HG02588 (cell line): Measurements from ENCODE around the gene ENO3.

ENCODE experiments used
- ATAC-seq: cut with Tn5 transposase; IDR thresholded peaks from one replicate; pipeline ENCODE4 v1.9.1; 2021; ENCODE audit warnings: mild to moderate bottlenecking, moderate library complexity; ENCODE audit not compliant: unreplicated experiment

The ENO3 gene

GRCh38 chr17:4949321-4950074 is 1.4 kb upstream of the ENO3 start:
- ATAC-seq, result peak; percentile 19

- ATAC-seq, result peak; percentile 2
Observed at GRCh38 chr17:4950075-4950745, 709 bp upstream of the ENO3 start.

- ATAC-seq, result no peak
Observed at GRCh38 chr17:4951486-4951885, 567 bp downstream of the ENO3 start.

GRCh38 chr17:4953451-4953961 is 2.6 kb downstream of the ENO3 start:
- no peak for ATAC-seq

GRCh38 chr17:4955091-4955490 is 4.2 kb downstream of the ENO3 start:
- no peak for ATAC-seq

- no peak for ATAC-seq
Observed at GRCh38 chr17:4956493-4957061, 5.7 kb downstream of the ENO3 start.

- no peak for ATAC-seq
Observed at GRCh38 chr17:4958102-4958501, 7.2 kb downstream of the ENO3 start.

GRCh38 chr17:4959261-4959965 is 8.5 kb downstream of the ENO3 start:
- ATAC-seq, result no peak

GRCh38 chr17:4960279-4960922 is 9.5 kb downstream of the ENO3 start:
- ATAC-seq, result no peak

- no peak for ATAC-seq
Observed at GRCh38 chr17:4965311-4965986, 14.5 kb downstream of the ENO3 start.

- peak; percentile 70 for ATAC-seq
Observed at GRCh38 chr17:4966844-4967538, 16.1 kb downstream of the ENO3 start.

GRCh38 chr17:4967539-4968485 is 16.9 kb downstream of the ENO3 start, which contains the start of gene SPAG7:
SPAG7 (minus strand) TSS chr17:4967817; CDS start chr17:4967804, 13 bp downstream.
- ATAC-seq, result peak; percentile 55

GRCh38 chr17:4968486-4969046 is 17.6 kb downstream of the ENO3 start:
- no peak for ATAC-seq

GRCh38 chr17:4969047-4969550 is 18.2 kb downstream of the ENO3 start:
- ATAC-seq, result no peak

- ATAC-seq, result no peak
Observed at GRCh38 chr17:4969551-4970173, 18.7 kb downstream of the ENO3 start.

- no peak for ATAC-seq
Observed at GRCh38 chr17:4970273-4970672, 19.4 kb downstream of the ENO3 start.

- ATAC-seq, result no peak
Observed at GRCh38 chr17:4971826-4972225, 20.9 kb downstream of the ENO3 start.
